Retina (tissue), 1 donor: ENCODE data around the gene RASGRF2.
"Not testable (repeated sequence)": the region's sequence is repeated elsewhere in the genome, so short reads cannot be mapped to it uniquely, and the experiment has no call there.

ENCODE experiments used
- DNase-seq: peaks from one replicate; pipeline ENCODE4 v3.0.0-alpha.2; 2016

The RASGRF2 gene

GRCh38 chr5:80985600-80986228 lies 25.6 kb downstream of the RASGRF2 start:
- no peak for DNase-seq

- no peak for DNase-seq
Observed at GRCh38 chr5:80986382-80986781, 26.2 kb downstream of the RASGRF2 start.

DNA sequence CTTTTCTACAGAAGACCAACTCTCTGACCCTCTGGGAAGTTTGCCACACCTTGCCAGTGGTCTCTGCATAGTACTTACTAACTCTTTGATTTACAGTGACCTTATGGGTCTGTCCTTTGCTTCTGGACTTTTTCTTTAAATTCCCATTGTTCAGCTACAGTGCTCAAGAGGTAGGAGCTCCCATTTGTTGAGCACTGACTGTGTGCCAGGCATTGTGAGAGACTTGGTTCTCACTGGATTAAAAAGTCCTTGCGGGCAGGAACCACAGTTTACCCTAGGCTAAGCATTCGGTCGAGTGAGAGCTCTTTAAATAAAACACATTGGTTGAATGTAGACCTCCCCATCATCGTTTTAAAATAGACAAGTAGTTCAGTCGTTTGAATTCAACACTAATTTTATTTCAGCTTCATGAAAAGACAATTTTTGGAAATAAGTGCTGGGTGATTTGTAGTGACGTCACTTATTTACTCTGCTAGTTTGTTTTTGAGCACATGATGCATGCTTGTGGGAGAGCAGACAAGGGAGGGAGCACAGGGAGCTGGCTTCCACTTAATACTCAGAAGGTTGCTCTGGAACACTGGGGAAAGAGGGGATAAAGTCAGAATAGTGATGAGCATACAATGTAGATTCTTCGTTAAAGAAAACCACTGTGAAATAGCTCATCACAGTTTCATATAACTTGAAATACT lies 27.1 kb downstream of the RASGRF2 start:
- no peak for DNase-seq

DNA sequence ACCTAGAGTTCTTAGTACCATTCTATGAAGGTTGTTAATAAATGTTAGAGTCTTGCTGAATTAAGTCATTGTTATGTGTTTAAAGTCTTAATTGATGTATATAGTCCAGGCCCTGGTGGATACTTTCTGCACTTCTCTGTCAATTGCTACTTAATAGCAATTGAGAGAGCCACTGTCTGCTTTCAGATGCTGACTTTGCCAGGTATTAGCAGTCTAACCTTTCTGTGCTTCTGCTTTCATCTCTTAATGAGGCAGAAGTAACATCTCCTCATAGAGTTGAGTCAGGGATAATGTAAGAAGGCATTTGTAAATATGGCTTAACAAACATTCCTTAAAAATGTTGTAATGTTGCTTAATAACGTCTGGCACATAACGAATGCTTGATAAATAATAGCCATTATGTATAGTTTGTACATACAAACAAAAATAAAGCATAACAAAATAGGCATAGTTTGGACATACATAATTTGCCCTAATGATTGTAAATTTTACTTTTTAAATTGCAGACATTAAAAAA lies 28.3 kb downstream of the RASGRF2 start:
- DNase-seq: no peak

- no peak for DNase-seq
Observed at GRCh38 chr5:80989883-80990282, 29.7 kb downstream of the RASGRF2 start.

GRCh38 chr5:80990527-80990926 lies 30.4 kb downstream of the RASGRF2 start:
- no peak for DNase-seq

GRCh38 chr5:80990971-80991370 lies 30.8 kb downstream of the RASGRF2 start:
- no peak for DNase-seq

- DNase-seq: no peak
Observed at GRCh38 chr5:80995908-80996307, 35.7 kb downstream of the RASGRF2 start.

DNA sequence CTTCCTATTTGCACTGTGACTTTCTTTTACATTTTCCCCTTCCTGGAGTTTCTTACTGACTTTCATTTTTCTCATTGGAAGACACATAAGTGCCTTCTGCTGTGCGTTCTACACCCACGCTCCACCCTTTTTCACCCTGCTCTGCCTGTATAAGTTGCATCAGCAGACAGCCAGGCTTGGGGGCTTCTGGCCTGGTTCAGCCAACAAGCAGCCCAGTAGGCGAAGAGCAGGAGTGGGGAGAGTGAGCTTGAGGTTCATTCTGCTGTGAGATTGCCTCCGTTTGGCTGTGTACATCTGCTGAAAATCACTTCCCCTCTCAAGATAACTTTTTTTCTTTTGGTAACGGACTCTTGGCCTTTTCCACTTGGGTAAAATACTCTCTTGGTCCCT lies 38.4 kb downstream of the RASGRF2 start:
- DNase-seq: no peak

- no peak for DNase-seq
Observed at GRCh38 chr5:81003811-81004386, 43.7 kb downstream of the RASGRF2 start.

GRCh38 chr5:81005708-81006107 lies 45.5 kb downstream of the RASGRF2 start:
- no peak for DNase-seq

DNA sequence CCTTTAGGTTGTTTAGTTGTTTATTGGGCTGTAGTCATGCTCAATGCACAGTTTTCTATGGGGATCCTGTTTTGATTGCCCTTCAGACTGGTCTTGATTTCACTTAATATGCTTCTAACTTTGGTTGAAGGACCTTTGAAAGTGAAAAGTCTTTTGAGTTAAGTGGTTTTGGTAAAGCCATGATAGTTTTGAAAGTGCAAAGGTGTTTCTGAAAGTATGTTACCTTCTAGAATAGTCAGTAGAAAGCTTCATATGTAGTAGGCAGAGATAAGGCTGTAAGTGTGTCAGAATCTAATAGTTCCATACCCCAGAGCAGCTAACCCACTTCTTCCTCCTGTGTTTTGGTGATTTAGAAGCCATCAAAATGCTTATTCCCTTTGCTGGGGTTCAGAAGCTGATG lies 46.1 kb downstream of the RASGRF2 start:
- DNase-seq: no peak

GRCh38 chr5:81006947-81007636 lies 46.9 kb downstream of the RASGRF2 start:
- no peak for DNase-seq

GRCh38 chr5:81007637-81008027 lies 47.5 kb downstream of the RASGRF2 start:
- no peak for DNase-seq

GRCh38 chr5:81010336-81011169 lies 50.4 kb downstream of the RASGRF2 start:
- DNase-seq: no peak

GRCh38 chr5:81014348-81014747 lies 54.2 kb downstream of the RASGRF2 start:
- DNase-seq: no peak

- DNase-seq: no peak
Observed at GRCh38 chr5:81016116-81016515, 56.0 kb downstream of the RASGRF2 start.

GRCh38 chr5:81017320-81017719 lies 57.2 kb downstream of the RASGRF2 start:
- no peak for DNase-seq

GRCh38 chr5:81018608-81019007 lies 58.4 kb downstream of the RASGRF2 start:
- DNase-seq: not testable (repeated sequence)

- no peak for DNase-seq
Observed at GRCh38 chr5:81019748-81020147, 59.6 kb downstream of the RASGRF2 start.

DNA sequence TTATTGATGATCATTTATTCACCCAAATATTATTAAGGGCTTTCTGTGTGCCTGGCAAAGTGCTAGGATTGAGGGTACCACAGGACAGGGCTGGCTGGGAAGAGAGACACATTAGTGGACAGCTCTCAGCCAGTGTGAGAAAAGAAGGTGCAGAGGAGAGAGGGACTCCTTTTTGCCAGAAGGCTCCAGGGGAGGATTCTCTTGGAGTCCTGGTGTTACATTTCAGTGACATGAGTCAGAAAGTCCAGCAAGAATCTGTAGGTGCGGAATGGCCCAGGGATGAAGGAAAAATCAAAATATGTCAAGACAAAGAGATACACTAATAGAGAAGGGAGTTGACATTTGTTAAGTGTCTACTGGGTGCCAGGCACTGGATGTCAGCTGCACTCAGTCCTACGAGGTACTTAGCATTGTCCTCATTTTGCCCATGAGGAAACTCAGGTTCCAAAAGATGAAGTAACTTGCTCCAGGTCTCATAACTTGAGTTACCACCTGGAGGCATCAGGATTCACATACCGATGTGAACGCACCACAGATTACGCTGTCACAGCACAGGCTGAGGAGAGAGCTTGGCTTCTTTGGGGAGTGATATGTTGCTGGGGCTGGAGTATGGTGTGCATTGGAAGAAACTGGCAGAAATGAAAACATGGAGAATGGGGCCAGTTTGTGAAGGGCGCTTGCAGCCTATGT lies 60.5 kb downstream of the RASGRF2 start:
- no peak for DNase-seq

GRCh38 chr5:81021486-81021885 lies 61.3 kb downstream of the RASGRF2 start:
- no peak for DNase-seq
